BLaER1 (cell line): ENCODE data around the gene CD2BP2.
A peak's percentile ranks its signal among the peaks of the same experiment; 100 is the strongest.
"Not testable (repeated sequence)": the region's sequence is repeated elsewhere in the genome, so short reads cannot be mapped to it uniquely, and the experiment has no call there.

Experiments
- H3K27ac ChIP-seq: shearing (Covaris generic); formaldehyde crosslinking; 2 replicates; pipeline ENCODE4 v1.8.1; 2022
- H3K27me3 ChIP-seq: shearing (Covaris generic); formaldehyde crosslinking; 2 replicates; pipeline ENCODE4 v1.8.1; 2022
- H3K36me3 ChIP-seq: shearing (Covaris generic); formaldehyde crosslinking; 2 replicates; pipeline ENCODE4 v1.8.1; 2022
- H3K4me1 ChIP-seq: shearing (Covaris generic); formaldehyde crosslinking; 2 replicates; pipeline ENCODE4 v1.8.1; 2022
- H3K4me2 ChIP-seq: shearing (Covaris generic); formaldehyde crosslinking; 2 replicates; pipeline ENCODE4 v1.8.1; 2022
- H3K4me3 ChIP-seq: shearing (Covaris generic); formaldehyde crosslinking; 2 replicates; pipeline ENCODE4 v1.8.1; 2022
- H3K9ac ChIP-seq: shearing (Covaris generic); formaldehyde crosslinking; 2 replicates; pipeline ENCODE4 v1.8.1; 2022
- H3K9me3 ChIP-seq: shearing (Covaris generic); formaldehyde crosslinking; 2 replicates; pipeline ENCODE4 v1.8.1; 2022
- H4K20me1 ChIP-seq: shearing (Covaris generic); formaldehyde crosslinking; 2 replicates; pipeline ENCODE4 v1.8.1; 2022
- Cebpa-rat ChIP-seq: shearing (Covaris generic); IDR thresholded peaks from 2 replicates; pipeline ENCODE4 v1.8.1; 2022

Gene CD2BP2

GRCh38 chr16:30353438-30354129, 1.5 kb downstream of the CD2BP2 start:
- no peak overlapping the region for H3K27ac ChIP-seq
- peak overlapping the region; percentile 92 for H3K9ac ChIP-seq
- H4K20me1 ChIP-seq, result peaks cover 27% of the 10 kb centered on the region
- peak overlapping the region; percentile 97 for H3K4me2 ChIP-seq
- peaks cover 65% of the 10 kb centered on the region for H3K36me3 ChIP-seq
- no peaks in the 10 kb centered on the region for H3K27me3 ChIP-seq
- H3K9me3 ChIP-seq, result no peaks in the 10 kb centered on the region
- no peak for TF ChIP-seq Cebpa-rat
- H3K4me3 ChIP-seq, result peak overlapping the region; percentile 93
- H3K4me1 ChIP-seq, result peaks cover 65% of the 10 kb centered on the region

- Histone ChIP-seq H3K27me3 (no peaks in the 10 kb centered on the region), H3K36me3 (peaks cover 57% of the 10 kb centered on the region), H3K9ac (peak overlapping the region; percentile 15; the same call in 1 of the 2 replicates), H4K20me1 (peaks cover 27% of the 10 kb centered on the region), H3K4me3 (no peak overlapping the region), H3K27ac (no peak overlapping the region), H3K9me3 (no peaks in the 10 kb centered on the region), H3K4me1 (peaks cover 72% of the 10 kb centered on the region), H3K4me2 (no peak overlapping the region)
- no peak for TF ChIP-seq Cebpa-rat
Measured at GRCh38 chr16:30352488-30353401, 2.4 kb downstream of the CD2BP2 start.

DNA sequence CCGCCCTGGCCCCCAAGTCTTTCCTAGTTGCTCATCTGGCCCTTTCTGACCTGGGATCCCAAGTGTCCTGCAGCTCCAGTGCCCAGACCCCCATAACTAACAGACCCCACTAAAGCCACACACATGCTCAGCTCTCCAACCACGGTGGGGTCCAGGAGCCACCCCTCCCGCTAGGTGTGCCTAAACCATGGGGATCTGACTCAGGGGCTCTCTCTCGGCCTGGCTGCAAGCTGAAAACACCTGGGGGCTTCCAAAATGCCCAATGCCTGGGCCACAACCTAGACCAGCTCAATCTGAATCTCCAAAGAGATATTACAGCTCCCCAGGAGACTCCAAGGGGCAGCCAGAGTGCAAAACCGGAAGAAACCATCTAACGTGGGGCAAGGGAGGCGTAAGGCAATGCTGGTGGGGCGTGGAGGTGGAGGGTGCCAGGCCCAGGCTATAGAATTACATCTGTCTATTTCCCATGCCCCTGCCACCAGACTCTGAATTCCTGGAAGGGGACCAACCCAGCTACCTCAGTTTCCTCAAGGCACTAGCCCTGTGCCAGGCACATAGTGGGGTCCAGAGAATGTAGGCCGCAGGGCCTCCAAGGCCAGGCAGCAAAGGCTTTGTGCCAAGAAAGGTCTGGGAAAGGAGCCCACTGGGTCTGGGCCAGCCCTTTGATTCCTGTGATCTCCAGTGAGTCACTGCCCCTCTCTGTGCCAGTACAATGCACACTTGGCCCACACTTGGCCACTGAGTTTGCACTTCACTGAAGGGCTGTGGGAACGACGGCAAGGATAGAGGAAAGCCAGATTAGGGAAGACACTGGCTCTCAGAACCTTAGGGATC, 3.3 kb downstream of the CD2BP2 start:
- no peaks in the 10 kb centered on the region for H3K9me3 ChIP-seq
- no peak overlapping the region for H3K4me3 ChIP-seq
- H4K20me1 ChIP-seq, result peaks cover 27% of the 10 kb centered on the region
- H3K36me3 ChIP-seq, result peaks cover 47% of the 10 kb centered on the region
- peaks cover 72% of the 10 kb centered on the region for H3K4me1 ChIP-seq
- no peak overlapping the region for H3K27ac ChIP-seq
- no peaks in the 10 kb centered on the region for H3K27me3 ChIP-seq
- no peak overlapping the region for H3K4me2 ChIP-seq
- H3K9ac ChIP-seq, result peak overlapping the region; percentile 15; the same call in 1 of the 2 replicates
- TF ChIP-seq Cebpa-rat, result no peak

- Histone ChIP-seq H4K20me1 (peaks cover 27% of the 10 kb centered on the region), H3K36me3 (peaks cover 41% of the 10 kb centered on the region), H3K4me2 (peak overlapping the region; percentile 60; the same call in 1 of the 2 replicates), H3K27ac (peak overlapping the region; percentile 1; the same call in 1 of the 2 replicates), H3K9ac (no peak overlapping the region), H3K9me3 (no peaks in the 10 kb centered on the region), H3K27me3 (no peaks in the 10 kb centered on the region), H3K4me1 (peaks cover 67% of the 10 kb centered on the region), H3K4me3 (no peak overlapping the region)
- TF ChIP-seq Cebpa-rat, result no peak
Measured at GRCh38 chr16:30351001-30351441, 4.1 kb downstream of the CD2BP2 start.

- Histone ChIP-seq H3K27ac (peak overlapping the region; percentile 1; the same call in 1 of the 2 replicates), H3K4me1 (peaks cover 61% of the 10 kb centered on the region), H3K4me3 (no peak overlapping the region), H3K36me3 (peaks cover 41% of the 10 kb centered on the region), H3K9ac (no peak overlapping the region; the same call in 1 of the 2 replicates), H4K20me1 (peaks cover 27% of the 10 kb centered on the region), H3K4me2 (peak overlapping the region; percentile 60), H3K9me3 (no peaks in the 10 kb centered on the region), H3K27me3 (no peaks in the 10 kb centered on the region)
- TF ChIP-seq Cebpa-rat, result no peak
Measured at GRCh38 chr16:30350134-30350871, 4.8 kb downstream of the CD2BP2 start.

DNA sequence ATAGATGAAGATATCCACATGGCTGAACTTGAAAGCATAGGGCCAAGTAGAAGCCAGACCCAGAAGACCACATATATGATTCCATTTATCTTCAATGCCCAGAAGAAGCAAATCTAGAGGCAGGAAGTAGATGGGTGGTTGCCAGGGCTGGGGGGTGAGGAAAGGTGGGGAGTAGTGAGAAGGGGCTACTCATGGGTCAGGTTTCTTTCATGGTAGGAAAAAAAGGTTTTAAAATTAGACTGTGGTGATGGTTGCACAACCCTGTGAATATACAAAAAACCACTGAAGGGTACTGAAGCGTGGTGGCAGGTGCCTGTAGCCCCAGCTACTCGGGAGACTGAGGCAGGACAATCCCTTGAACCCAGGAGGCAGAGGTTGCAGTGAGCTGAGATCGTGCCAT, 5.4 kb downstream of the CD2BP2 start:
- H3K27me3 ChIP-seq, result no peaks in the 10 kb centered on the region
- H4K20me1 ChIP-seq, result peaks cover 24% of the 10 kb centered on the region
- no peaks in the 10 kb centered on the region for H3K9me3 ChIP-seq
- H3K4me3 ChIP-seq, result no peak overlapping the region
- peak overlapping the region; percentile 65 for H3K27ac ChIP-seq
- H3K4me2 ChIP-seq, result peak overlapping the region; percentile 60
- peaks cover 41% of the 10 kb centered on the region for H3K36me3 ChIP-seq
- H3K9ac ChIP-seq, result peak overlapping the region; percentile 43; the same call in 1 of the 2 replicates
- H3K4me1 ChIP-seq, result peaks cover 61% of the 10 kb centered on the region
- peak; percentile 62; the same call in 1 of the 2 replicates for TF ChIP-seq Cebpa-rat

DNA sequence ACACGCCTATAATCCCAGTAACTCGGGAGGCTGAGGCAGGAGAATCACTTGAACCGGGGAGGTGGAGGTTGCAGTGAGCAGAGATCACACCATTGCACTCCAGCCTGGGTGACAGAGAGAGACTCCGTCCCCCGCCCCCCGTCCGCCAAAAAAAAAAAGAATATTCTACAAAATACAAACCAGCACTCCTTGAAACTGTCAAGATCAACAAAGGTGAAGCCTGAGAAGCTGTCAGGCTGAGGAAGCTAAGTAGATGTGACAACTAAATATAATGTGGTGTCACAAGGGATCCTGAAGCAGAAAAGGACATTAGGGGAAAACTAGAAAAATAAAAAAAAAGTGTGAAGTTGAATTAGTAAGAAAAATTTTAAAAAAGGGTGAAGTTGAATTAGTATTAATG, 6.2 kb downstream of the CD2BP2 start:
- no peak for TF ChIP-seq Cebpa-rat
- H3K27ac ChIP-seq, result peak overlapping the region; percentile 65

GRCh38 chr16:30348113-30348512, 7.0 kb downstream of the CD2BP2 start:
- peaks cover 56% of the 10 kb centered on the region for H3K4me1 ChIP-seq
- no peak overlapping the region for H3K4me3 ChIP-seq
- no peaks in the 10 kb centered on the region for H3K9me3 ChIP-seq
- TF ChIP-seq Cebpa-rat, result no peak
- H3K27ac ChIP-seq, result 0 out of 2 replicates have a peak overlapping the region, but pooled peaks have one; percentile 53
- 0 out of 2 replicates have a peak, but pooled peaks cover 9% of the 10 kb centered on the region for H4K20me1 ChIP-seq
- no peak overlapping the region for H3K9ac ChIP-seq
- no peak overlapping the region for H3K4me2 ChIP-seq
- H3K36me3 ChIP-seq, result peaks cover 33% of the 10 kb centered on the region
- H3K27me3 ChIP-seq, result no peaks in the 10 kb centered on the region

More for the DNA sequence above, 6.2 kb downstream of the CD2BP2 start:
- H3K9me3 ChIP-seq, result no peaks in the 10 kb centered on the region
- peak overlapping the region; percentile 60 for H3K4me2 ChIP-seq
- no peaks in the 10 kb centered on the region for H3K27me3 ChIP-seq
- H4K20me1 ChIP-seq, result peaks cover 17% of the 10 kb centered on the region
- H3K36me3 ChIP-seq, result peaks cover 41% of the 10 kb centered on the region
- H3K9ac ChIP-seq, result peak overlapping the region; percentile 43; the same call in 1 of the 2 replicates
- no peak overlapping the region for H3K4me3 ChIP-seq
- peaks cover 57% of the 10 kb centered on the region for H3K4me1 ChIP-seq

- Histone ChIP-seq H3K27ac (no peak overlapping the region), H3K4me1 (peaks cover 68% of the 10 kb centered on the region), H3K4me3 (no peak overlapping the region), H3K27me3 (no peaks in the 10 kb centered on the region), H4K20me1 (no peaks in the 10 kb centered on the region), H3K36me3 (peaks cover 14% of the 10 kb centered on the region), H3K4me2 (no peak overlapping the region), H3K9ac (no peak overlapping the region), H3K9me3 (no peaks in the 10 kb centered on the region)
- TF ChIP-seq Cebpa-rat, result no peak
Measured at GRCh38 chr16:30346286-30346685, 8.8 kb downstream of the CD2BP2 start.

GRCh38 chr16:30343491-30343820, 11.7 kb downstream of the CD2BP2 start:
- H3K4me1 ChIP-seq, result peaks cover 57% of the 10 kb centered on the region
- H3K27ac ChIP-seq, result not testable (repeated sequence)
- 0 out of 2 replicates have a peak overlapping the region, but pooled peaks have one; percentile 55 for H3K4me2 ChIP-seq

More at GRCh38 chr16:30343491-30343820, 11.7 kb downstream of the CD2BP2 start:
- not testable (repeated sequence) for H4K20me1 ChIP-seq, H3K9me3 ChIP-seq, H3K4me3 ChIP-seq, H3K27me3 ChIP-seq, H3K36me3 ChIP-seq, H3K9ac ChIP-seq
